OCI-LY3 (cell line): ENCODE data around the gene DOLK.

Experiments used
- EZH2phosphoT487 ChIP-seq: fragments of 200-600 bp; shearing (Covaris generic); IDR thresholded peaks from 2 replicates; pipeline ENCODE4 v1.6.1; 2018; ENCODE audit warnings: antibody characterized with exemption, mixed run types, low read depth
- TF ChIP-seq, protein P1 (sequence below): fragments of 200-600, 300-600 bp; sonication (generic); IDR thresholded peaks from 2 replicates; pipeline ENCODE4 v1.5.1; 2014; ENCODE audit warnings: antibody characterized with exemption, low read length, low read depth

DNA sequence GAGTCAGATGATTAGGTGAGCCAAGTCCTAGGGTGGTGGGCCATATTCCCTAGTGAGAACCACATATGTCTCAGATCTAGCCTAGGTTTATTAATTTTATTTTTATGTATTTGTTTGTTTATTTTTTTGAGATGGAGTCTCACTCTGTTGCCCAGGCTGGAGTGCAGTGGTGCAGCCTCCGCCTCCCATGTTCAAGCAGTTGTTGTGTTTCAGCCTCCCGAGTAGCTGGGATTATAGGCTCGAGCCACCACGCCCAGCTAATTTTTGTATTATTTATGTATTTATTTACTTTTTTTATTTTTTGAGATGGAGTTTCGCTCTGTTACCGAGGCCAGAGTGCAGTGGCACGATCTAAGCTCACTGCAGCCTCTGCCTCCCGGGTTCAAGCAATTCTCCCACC is 36.1 kb upstream of the DOLK start:
- no peak for TF ChIP-seq EZH2phosphoT487
- TF ChIP-seq, protein P1, sequence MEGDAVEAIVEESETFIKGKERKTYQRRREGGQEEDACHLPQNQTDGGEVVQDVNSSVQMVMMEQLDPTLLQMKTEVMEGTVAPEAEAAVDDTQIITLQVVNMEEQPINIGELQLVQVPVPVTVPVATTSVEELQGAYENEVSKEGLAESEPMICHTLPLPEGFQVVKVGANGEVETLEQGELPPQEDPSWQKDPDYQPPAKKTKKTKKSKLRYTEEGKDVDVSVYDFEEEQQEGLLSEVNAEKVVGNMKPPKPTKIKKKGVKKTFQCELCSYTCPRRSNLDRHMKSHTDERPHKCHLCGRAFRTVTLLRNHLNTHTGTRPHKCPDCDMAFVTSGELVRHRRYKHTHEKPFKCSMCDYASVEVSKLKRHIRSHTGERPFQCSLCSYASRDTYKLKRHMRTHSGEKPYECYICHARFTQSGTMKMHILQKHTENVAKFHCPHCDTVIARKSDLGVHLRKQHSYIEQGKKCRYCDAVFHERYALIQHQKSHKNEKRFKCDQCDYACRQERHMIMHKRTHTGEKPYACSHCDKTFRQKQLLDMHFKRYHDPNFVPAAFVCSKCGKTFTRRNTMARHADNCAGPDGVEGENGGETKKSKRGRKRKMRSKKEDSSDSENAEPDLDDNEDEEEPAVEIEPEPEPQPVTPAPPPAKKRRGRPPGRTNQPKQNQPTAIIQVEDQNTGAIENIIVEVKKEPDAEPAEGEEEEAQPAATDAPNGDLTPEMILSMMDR: no peak
